A549 treated with CpdA at 1 μM for 4 hours (cell line): ENCODE results near the gene SPDYE2B. TPM values are rescaled to one million over a fixed set of nuclear protein-coding genes. Genes with fewer than 3 reads are reported as not detected.

Experiments used
- total RNA-seq: library from RNA; stranded (reverse); fragments of 200-300 nt; extraction: Qiagen RNA extraction; gene quantifications from 5 replicates; pipeline ENCODE4 v1.2.3, GENCODE V29; 2022; ENCODE audit warnings: low read depth

Gene SPDYE2B, protein sequence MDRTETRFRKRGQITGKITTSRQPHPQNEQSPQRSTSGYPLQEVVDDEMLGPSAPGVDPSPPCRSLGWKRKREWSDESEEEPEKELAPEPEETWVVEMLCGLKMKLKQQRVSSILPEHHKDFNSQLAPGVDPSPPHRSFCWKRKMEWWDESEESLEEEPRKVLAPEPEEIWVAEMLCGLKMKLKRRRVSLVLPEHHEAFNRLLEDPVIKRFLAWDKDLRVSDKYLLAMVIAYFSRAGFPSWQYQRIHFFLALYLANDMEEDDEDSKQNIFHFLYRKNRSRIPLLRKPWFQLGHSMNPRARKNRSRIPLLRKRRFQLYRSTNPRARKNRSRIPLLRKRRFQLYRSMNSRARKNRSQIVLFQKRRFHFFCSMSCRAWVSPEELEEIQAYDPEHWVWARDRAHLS
- total RNA-seq: not detected in 5 replicates

DNA sequence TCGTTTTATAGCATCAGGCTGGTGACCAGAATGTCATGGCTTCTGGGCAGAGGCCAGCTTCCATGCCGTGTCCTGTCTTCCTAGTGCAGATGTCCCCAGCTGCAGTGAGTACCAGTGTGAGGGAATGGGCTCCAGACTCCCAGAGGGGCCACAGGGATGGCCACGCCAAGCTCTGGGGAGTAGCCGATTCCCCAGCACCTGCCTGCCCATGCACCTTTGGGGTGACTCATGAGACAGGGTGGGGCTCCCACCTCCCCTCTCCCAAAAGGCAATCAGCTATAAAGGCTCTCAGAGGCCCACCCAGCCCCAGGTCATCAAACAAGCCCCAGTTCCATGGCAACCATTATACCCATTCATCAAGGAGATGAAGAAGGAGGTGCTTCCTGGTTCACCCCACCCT is at the start of gene SPDYE2B:
TSS of gene SPDYE2B (plus strand) at position 396 of the 400 bp plus-strand sequence. CDS start 2,030 bp downstream, outside the sequence.

DNA sequence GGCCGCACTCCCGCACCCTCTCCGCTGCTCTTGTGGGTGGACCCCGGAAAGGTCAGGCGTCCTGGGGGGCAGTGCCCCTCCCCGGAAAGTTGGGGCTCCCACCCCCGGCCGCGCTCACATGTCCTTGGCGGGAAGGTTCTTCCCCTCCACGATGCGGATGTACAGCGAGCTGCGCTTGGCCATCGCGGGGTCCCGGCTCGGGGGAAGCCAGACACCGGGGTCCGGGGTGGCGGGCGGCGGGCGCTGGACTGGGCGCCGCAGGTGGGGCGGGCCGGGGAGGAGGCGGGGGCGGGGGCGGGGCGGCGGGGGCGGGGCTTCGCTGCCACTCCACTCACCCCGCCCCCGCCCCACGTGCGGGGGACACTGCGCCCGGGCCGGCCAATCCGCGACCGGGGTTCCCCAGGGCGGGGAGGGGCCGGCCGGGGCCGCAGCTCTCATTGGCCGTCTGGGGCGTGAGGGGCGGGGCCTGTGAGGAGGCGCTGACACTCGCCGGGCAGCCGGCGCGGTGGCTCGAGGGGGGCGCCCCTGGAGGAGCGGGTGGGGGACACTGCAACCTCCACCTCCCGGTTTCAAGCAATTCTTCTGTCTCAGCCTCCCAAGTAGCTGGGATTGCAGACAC is 33.5 kb upstream of the SPDYE2B start, which contains the start of gene RASA4:
TSS of gene RASA4 (minus strand) at position 250 of the 619 bp plus-strand sequence. CDS start at position 183, 67 bp downstream.

DNA sequence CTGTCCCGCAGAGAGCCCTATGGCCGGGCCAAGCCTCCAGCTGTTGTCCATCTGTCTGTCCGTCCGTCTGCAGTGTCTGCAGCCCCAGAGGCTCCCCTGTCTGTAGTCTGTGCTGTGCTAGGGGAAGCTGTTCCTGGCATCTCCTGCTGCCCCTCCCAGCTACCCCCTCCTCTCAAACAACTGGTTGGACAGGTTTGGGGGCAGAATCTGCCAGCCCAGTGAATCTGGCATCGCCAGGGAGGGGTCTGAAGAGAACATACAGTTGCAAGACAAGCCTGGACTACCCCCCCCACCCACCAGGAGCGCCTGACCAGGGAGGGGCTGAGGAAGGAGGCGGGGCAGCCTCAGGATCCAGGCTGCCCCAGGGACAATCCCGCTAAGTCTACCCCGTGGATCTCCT is 7.4 kb upstream of the SPDYE2B start, which contains the start of gene UPK3BL1:
TSS of gene UPK3BL1 (minus strand) at position 101 of the 400 bp plus-strand sequence. CDS start at position 51, 50 bp downstream.

DNA sequence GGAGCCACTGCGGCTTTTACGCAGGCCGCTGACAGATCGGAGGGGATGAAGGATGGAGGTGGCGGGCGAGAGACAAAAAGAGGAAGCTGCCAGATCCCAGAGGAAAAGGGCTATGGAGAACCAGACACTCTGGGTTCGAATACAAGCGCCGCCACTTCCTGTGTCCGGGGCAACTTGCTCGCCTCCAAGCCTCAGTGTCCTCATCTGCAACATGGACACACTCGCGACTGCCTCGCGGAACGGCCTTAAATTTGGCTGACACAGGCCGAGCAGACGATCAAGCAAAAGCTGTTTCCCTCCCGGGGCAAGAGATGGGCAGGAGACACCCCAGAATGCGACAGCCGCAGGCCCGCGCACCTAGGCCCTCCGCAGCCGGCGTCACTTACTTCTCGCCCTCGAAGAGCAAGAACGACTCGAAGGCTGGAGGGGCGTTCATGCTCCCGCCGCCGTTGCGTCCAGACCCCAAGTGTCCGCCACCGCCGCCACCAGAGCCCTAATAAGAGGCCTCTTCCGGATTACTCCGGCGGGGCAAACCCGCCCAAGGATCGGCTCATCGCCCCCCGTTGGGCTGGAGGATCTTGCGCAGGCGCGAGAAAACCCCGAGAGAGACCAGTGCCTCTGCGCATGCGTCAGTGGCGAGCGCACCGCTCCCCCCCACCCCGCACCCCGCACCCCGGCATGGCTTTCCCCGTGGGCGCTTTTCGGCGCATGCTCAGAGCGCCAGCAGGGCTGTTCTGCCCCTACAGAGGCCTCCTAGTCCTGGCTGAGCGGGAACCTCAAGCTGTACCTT is 21.2 kb downstream of the SPDYE2B start, which contains the start of gene POLR2J2:
TSS of gene POLR2J2 (minus strand) at position 498 of the 790 bp plus-strand sequence. CDS start at position 436, 62 bp downstream.

Other genes starting within 250 kb of the SPDYE2B start
- gene ORAI2, start 216.7 kb upstream of the SPDYE2B start, total RNA-seq: 29.6 to 38.7 TPM (median 32.1 TPM) in 5 replicates
- gene ALKBH4, start 185.5 kb upstream of the SPDYE2B start, total RNA-seq: 9.0 to 13.3 TPM (median 11.9 TPM) in 5 replicates
- 21.5 to 39.8 TPM (median 30.8 TPM) in 5 replicates for gene LRWD1, start 185.3 kb upstream of the SPDYE2B start, total RNA-seq
- gene POLR2J, start 171.4 kb upstream of the SPDYE2B start, total RNA-seq: 107 to 116 TPM (median 110 TPM) in 5 replicates
- 0.89 to 2.3 TPM (median 1.5 TPM) in 5 replicates for gene RASA4B, start 132.5 kb upstream of the SPDYE2B start, total RNA-seq
- 2.3 to 3.1 TPM (median 2.4 TPM) in 5 replicates for gene UPK3BL2, start 106.6 kb upstream of the SPDYE2B start, total RNA-seq
- gene SPDYE2, start 99.1 kb upstream of the SPDYE2B start, total RNA-seq: not detected in 5 replicates
- 15.3 to 41.1 TPM (median 26.1 TPM) in 5 replicates for gene POLR2J3, start 77.7 kb upstream of the SPDYE2B start, total RNA-seq
- 2.1 to 3.4 TPM (median 2.4 TPM) in 5 replicates for gene RASA4, start 33.6 kb upstream of the SPDYE2B start, total RNA-seq
- gene UPK3BL1, start 7.5 kb upstream of the SPDYE2B start, total RNA-seq: 8.6 to 16.5 TPM (median 13.2 TPM) in 5 replicates
- 0.12 to 0.87 TPM (median 0.61 TPM) in 5 replicates for gene POLR2J2, start 21.3 kb downstream of the SPDYE2B start, total RNA-seq
- 6.7 to 8.2 TPM (median 7.6 TPM) in 5 replicates for gene FAM185A, start 98.7 kb downstream of the SPDYE2B start, total RNA-seq